Activated CD8-positive, alpha-beta memory T cell treated with anti-CD3 and anti-CD28 coated beads, Interleukin-2, amount 50 U/mL, for 24 hours (primary cell): ENCODE data around the gene ZNF346.

Experiments used
- DNase-seq: peaks from one replicate; pipeline ENCODE4 v3.0.0-alpha.2; 2020; ENCODE audit errors: extremely low read depth

The ZNF346 gene

DNA sequence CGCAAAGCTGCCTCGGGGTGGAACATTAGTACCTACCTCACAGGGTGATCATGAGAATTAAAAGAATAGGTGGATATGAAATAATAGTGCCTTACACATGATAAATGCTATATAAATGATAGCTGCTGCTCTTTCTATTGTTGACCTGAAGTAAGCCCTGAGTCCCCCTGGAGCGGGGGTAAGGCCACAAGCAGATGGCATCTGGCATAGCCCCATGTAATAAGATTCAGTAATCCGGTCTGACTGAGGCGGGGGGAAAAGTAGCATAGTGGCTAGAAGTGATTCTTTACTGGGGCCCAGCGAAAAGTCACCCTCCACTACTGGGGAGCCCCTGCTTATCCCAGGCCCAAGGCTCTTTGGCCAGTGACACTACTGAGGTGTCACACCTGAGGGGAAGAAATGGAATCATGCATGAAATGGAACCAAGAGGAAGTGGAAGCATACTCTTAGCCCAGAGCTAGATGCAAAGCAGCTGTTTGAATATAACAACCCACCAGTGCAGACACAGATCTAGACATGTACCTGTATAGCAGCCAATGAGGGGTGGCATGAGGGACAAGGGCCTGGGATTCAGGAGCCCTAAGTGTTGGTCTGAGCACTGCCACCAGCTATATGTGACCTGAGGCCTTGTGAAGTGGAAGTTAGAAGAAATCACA, 48.2 kb downstream of the ZNF346 start:
- no peak for DNase-seq

DNA sequence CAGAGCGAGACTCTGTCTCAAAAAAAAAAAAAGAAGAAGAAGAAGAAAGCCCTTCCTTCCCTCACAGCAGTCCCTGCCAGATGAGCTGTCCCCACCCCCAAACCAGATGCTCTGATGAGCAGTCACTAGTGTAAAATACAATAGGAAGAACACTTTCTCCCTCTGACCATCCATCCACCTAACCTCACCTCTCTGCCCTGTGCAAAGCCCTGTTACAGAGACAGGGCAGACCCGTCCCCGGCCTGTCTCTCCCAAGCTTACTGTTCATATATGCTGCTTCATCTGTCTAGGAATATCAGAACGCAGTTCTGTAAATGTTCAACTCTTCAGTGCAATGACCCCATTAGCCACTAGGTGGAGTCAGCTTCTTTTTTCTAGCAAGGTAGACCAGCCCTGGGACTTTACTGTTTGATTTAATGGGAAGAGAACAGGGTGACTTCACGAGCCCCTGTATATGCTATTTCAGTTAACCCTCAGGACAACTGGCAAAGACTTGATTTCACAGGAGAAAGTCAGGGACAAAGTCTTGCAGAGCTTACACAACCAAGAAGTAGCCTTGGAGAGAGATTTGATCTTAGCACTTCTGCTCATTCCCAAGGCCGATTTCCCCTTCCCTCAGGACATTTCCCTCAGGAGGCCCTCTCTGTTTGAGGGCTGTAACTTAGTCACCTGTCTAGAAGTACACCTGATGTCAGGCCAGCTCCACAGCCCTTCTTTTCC, 49.3 kb downstream of the ZNF346 start:
- peak; percentile 32 for DNase-seq

DNA sequence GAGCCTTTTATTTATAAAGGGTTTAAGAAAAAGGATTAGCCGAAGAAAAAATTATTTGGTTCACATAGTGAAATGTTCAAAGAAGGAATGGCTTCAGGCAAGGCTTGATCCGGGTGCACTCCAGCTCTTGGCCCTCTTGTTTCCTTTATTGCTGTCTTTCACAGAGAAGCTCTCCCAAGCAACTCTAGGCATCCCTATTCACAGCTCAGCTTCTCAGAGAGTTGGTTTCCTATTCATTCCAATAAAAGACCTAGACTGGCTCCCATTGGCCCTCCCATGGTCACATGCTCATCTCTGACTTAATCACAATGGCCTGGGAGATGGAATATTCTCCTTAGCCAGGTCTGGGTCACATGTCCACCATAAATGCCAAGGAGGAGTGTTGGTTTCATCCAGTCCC, 54.8 kb downstream of the ZNF346 start:
- no peak for DNase-seq

DNA sequence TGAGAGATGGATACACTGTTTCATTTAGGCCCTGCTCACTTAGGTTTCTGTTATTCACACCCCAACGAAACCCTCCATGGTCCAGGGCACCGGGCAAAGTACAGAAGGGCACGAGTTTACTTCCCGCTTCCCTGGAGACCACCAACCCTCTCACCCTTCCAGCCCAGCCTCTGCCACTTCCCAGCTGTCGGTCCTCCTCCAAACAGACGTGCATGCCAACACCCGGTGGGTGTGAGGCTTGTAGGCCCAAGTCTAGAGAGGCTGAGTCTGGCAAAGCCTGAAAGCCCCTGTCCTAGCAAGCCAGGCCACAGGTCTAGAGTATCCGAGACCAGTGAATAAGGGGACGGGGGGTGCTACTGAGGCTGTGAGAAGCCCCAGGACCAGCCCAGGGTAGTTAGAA, 57.1 kb downstream of the ZNF346 start:
- no peak for DNase-seq

DNA sequence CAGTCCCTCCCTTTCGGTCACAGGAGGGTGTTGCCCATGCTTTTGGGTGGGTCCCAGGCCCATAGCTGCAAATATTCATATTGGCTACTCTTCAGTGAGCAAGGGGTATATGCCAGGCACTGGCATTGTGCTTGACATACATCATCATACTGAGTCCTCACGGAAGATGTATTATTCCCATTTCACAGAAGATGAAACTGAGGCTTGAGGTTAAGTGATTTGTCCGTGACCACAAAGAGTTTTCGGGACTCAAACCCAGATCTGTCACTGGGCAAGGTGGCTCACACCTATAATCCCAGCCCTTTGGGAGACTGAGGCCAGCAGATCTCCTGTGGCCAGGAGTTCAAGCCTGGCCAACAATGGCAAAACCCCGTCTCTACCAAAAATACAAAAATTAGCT, 57.8 kb downstream of the ZNF346 start:
- no peak for DNase-seq

DNA sequence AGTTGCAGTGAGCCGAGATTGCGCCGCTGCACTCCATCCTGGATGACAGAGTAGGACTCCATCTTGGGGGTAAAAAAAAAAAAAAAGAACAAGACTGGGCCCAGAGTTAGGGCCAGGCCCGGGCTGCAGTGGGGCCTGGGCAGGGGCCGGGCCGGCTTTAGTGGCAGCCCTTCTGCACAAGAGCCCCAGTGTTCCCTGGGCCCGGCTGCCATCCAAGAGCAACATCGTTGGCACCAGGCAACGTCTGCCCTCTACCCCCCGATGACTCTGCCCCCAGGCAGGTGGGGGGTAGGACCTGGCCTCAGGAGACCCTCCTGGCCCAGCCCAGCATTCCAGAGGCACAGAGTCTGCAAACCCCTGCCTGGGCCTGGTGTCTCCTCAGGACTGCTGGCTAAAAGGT, 59.4 kb downstream of the ZNF346 start:
- no peak for DNase-seq

DNA sequence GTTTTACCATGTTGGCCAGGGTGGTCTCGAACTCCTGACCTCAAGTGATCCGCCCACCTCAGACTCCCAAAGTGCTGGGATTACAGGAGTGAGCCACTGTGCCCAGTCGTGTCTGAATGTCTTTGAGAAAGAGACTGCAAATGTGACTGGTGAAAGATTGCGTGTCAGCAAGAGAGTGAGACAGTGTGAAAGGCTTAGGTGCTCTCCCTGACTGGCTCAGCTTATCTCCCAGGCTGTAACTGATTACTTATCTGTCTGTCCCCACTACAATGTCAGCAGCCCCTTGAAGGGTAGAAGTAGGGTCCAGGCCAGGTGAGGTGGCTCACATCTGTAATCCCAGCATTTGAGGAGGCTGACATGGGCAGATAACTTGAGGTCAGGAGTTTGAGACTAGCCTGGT, 60.9 kb downstream of the ZNF346 start:
- no peak for DNase-seq

DNA sequence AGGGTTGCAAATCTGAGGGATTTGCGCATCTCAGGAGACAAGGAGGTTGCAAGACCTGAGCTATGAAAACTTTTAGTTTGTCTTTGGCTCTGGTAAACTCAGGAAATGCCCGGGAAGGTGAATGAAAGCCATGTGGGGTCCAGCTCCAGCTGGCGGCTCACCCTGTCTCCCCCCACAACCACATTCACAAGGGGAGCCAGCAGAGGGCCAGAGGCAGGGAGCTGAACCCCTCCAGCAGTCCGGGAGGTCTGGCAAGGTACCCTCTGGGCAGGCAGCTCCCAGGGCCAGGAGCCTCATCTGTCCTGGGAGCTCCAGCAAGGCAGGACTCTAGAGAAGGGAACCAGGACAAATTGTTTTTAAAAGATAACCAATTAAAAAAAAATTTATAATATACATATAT, 61.7 kb downstream of the ZNF346 start:
- no peak for DNase-seq

DNA sequence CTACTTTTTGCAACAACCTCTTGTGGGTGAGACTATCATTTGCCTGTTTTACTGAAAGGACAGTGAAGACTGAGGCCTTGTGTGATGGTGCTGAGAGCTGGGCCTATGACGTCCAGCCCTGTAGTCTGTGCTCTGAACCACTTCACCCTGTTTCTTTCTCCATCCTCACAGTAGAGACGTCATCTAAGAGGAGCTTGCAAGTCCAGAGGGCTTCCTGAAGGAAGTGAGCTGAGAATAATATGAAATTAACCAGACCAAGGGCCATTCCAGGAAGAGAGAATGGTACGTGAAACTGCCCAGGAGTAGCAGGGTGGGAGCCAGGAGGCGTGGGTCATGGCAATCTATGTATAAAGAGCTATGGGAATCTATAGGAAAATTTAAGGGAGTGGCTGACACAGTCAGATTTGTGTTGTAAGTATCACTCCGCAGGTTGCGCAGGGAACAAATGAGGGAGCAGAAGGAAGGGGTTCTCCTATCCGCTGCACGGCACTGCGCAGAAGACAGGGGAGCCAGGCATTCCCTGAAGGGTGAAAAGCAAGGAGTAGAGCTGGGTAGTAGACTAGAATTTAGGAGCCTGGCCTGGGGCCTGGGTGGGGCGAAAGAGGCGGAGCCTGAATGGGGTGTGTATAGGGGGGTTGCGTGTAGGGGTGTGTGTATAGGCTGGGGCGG, 63.6 kb downstream of the ZNF346 start:
- no peak for DNase-seq

DNA sequence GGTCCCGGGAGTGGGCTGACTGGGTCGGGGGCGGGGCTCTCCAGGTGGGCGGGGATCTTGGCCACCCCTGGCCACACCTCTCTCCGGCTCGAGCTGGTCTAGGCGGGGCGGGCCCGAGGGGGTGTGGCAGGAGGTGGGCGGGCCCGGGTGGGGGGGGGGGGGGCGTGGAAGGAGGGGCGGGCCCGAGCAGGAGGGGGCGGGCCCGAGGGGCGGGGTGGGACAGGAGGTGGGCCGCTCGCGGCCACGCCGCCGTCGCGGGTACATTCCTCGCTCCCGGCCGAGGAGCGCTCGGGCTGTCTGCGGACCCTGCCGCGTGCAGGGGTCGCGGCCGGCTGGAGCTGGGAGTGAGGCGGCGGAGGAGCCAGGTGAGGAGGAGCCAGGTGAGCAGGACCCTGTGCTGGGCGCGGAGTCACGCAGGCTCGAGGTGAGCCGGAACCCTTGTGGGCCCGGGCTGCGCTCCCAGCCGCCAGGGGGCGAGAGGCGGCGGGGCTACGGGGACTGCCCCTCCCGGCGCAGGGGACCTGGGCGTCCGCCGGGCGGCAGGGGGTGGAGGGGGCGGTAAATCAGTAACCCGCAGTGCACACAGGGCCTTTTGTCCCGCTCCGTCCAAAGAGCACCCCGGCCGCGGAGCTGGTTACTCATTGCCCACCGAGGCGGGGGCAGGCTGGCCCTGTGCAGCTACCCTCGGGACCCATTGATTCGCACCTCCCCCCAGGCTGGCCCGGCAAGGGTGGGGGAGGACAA, 64.3 kb downstream of the ZNF346 start, which contains the start of gene FGFR4:
Gene FGFR4, plus strand, starts transcription at position 262 of the 744 bp plus-strand sequence. CDS start 2,688 bp downstream, outside the sequence.
- no peak for DNase-seq

DNA sequence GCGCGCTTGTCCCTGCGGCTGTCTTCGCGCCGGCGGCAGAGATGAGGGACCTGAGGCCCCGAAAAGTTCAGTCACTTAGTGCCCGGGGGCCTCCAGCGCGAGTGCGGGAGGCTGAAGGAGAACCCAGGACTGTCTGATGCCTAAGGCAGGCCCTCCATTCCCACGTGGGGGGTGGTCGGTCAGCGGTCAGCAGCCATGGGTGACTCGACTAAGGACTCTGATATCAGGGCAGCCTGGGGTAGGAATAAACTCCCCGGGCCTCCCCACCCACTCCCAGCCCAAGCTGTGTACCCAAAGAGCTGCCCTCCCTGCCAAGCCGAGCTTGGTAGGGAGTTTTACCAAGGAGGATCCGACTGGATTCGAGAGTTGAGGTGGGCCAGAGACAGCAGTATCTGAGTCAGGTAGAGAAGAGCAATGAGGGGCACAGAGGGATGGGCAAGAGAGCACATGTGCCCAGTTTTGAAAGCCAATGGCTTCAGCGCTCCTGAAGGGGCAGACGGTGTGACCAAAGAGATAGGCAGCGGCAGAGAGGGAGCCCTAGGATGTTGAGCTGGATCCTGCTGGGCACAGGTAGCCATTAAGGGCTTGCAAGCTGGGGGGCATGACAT, 65.0 kb downstream of the ZNF346 start:
- DNase-seq = no peak

DNA sequence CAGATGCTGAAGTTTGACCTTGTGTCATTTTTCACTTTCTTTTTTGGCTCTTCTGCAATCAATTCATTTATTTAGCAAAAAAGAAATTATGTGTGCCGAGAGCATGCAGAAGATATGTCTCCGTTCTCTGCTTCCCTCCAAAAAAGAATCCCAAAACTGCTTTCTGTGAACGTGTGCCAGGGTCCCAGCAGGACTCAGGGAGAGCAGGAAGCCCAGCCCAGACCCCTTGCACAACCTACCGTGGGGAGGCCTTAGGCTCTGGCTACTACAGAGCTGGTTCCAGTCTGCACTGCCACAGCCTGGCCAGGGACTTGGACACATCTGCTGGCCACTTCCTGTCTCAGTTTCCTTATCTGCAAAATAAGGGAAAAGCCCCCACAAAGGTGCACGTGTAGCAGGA, 66.6 kb downstream of the ZNF346 start:
- DNase-seq = no peak

DNA sequence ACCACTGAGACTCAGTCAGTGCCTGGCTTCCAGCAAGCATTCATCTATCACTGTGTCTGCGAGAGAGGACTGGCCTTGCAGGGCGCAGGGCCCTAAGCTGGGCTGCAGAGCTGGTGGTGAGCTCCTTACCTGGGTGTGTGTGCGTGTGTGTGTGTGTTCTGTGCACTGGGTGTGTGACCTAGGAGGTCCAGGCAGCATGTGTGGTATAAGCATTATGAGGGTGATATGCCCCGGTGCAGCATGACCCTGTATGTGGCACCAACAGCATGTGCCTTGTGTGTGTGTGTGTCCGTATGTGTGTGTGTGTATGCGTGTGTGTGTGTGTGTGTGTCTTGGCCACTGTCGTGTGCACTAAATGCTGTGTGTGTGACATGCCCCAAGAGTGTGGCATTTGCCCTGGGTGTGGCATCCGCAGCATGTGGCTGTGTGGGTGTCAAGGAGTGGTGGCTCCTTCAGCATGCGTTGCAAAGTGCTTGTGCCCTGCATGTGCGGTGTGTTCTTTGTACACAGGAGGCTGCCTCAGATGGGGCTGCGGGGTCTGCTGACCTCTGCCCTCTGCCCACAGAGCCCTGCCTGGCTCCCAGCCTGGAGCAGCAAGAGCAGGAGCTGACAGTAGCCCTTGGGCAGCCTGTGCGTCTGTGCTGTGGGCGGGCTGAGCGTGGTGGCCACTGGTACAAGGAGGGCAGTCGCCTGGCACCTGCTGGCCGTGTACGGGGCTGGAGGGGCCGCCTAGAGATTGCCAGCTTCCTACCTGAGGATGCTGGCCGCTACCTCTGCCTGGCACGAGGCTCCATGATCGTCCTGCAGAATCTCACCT, 67.5 kb downstream of the ZNF346 start:
- DNase-seq = no peak

DNA sequence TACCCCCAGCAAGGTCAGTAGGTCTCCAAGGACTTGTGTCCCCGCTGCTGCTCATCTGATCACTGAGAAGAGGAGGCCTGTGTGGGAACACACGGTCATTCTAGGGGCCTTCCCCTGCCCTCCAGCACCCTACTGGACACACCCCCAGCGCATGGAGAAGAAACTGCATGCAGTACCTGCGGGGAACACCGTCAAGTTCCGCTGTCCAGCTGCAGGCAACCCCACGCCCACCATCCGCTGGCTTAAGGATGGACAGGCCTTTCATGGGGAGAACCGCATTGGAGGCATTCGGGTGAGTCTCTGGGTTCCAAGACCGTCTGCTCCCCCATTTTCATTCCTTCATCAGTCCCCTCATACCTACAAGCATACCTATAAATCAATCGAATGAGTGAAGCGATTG, 68.3 kb downstream of the ZNF346 start:
- DNase-seq = no peak

DNA sequence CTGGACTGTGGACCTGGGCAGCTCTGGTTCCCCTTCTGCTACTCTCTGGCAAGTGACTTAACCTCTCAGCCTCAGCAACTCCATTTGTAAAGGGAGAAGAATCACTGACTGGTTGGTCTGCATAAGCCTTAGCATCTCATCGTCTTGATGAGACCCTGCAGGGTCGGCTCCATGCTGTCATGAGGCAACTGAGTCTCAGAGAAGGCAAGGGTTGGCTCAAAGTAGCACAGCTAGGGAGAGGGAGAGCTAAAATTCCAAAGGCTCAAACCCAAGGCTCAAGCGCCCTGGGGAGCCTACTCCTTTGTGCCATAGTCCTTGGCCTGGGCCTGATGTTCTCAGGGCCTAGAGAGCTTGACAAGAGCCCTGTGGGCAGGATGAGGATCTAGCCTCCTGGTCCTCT, 68.7 kb downstream of the ZNF346 start:
- DNase-seq = no peak

DNA sequence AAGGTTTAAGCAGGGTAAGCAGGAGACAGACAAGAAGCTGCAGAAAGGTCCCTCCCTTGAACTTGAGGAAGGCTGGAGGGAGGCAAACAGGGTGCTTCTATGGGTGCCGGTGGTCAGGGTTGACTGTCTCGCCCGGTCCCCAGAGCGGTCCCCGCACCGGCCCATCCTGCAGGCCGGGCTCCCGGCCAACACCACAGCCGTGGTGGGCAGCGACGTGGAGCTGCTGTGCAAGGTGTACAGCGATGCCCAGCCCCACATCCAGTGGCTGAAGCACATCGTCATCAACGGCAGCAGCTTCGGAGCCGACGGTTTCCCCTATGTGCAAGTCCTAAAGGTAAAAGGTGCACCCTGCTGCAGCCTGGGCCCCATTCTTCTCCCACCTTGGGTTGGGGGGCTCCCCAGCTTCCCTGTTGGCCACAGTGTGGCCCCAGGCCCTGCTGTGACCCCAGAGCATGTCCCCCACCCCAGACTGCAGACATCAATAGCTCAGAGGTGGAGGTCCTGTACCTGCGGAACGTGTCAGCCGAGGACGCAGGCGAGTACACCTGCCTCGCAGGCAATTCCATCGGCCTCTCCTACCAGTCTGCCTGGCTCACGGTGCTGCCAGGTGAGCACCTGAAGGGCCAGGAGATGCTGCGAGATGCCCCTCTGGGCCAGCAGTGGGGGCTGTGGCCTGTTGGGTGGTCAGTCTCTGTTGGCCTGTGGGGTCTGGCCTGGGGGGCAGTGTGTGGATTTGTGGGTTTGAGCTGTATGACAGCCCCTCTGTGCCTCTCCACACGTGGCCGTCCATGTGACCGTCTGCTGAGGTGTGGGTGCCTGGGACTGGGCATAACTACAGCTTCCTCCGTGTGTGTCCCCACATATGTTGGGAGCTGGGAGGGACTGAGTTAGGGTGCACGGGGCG, 69.9 kb downstream of the ZNF346 start:
- no peak for DNase-seq

DNA sequence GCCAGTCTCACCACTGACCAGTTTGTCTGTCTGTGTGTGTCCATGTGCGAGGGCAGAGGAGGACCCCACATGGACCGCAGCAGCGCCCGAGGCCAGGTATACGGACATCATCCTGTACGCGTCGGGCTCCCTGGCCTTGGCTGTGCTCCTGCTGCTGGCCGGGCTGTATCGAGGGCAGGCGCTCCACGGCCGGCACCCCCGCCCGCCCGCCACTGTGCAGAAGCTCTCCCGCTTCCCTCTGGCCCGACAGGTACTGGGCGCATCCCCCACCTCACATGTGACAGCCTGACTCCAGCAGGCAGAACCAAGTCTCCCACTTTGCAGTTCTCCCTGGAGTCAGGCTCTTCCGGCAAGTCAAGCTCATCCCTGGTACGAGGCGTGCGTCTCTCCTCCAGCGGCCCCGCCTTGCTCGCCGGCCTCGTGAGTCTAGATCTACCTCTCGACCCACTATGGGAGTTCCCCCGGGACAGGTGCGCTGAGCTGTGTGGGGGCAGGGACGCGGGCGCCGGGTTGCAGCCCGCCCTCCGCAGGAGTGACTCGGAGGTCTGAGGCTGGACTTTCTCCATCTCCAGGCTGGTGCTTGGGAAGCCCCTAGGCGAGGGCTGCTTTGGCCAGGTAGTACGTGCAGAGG, 70.7 kb downstream of the ZNF346 start:
- no peak for DNase-seq

DNA sequence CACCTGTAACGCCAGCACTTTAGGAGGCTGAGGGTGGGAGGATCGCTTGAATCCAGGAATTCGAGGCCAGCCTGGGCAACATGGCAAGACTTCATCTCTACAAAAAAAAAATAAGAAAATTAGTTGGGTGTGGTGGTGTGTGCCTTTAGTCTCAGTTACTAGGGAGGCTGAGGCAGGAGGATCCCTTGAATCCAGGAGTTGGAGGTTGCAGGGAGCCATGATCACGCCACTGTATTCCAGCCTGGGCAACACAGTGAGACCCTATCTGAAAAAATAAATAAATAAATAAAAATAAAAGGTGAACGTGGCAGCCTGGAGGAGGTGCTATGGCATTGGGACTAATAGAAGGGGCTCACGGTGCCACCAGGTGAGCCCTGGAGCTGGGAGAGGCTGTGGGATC, 71.3 kb downstream of the ZNF346 start:
- no peak for DNase-seq
